HL-60 (cell line): ENCODE results near the gene ELFN2.

Experiments used
- DNase-seq, 2 experiments: peaks; one replicate each; pipeline ENCODE4 v3.0.0-alpha.2; 2010 to 2020; ENCODE audit warnings: low read depth in 1 of 2, low spot score in 1 of 2
- H3K27ac ChIP-seq: fragments of 250-450 bp; sonication (Bioruptor Pico); replicated peaks from 2 replicates; pipeline ENCODE4 v1.5.1; 2020; ENCODE audit warnings: mild to moderate bottlenecking, moderate library complexity
- H3K27me3 ChIP-seq: fragments of 250-450 bp; sonication (Bioruptor Pico); 2 replicates; pipeline ENCODE4 v1.5.1; 2021; ENCODE audit warnings: mild to moderate bottlenecking, moderate library complexity; ENCODE audit not compliant: insufficient read depth, poor library complexity, severe bottlenecking
- H3K4me3 ChIP-seq: replicated peaks from 2 replicates; pipeline ENCODE4 v1.5.1; 2011; ENCODE audit warnings: mild to moderate bottlenecking, control low read depth, low read length; ENCODE audit not compliant: insufficient read depth
- GABPA ChIP-seq: IDR thresholded peaks from 2 replicates; pipeline ENCODE4 v1.6.1; 2012; ENCODE audit warnings: low read depth
- POLR2AphosphoS5 ChIP-seq: IDR thresholded peaks from 2 replicates; pipeline ENCODE4 v1.6.1; 2012; ENCODE audit warnings: low read depth
- SPI1 ChIP-seq: IDR thresholded peaks from 2 replicates; pipeline ENCODE4 v1.6.1; 2012; ENCODE audit warnings: low read depth, mild to moderate bottlenecking, borderline replicate concordance
- TF ChIP-seq, protein P1 (sequence below): IDR thresholded peaks from 2 replicates; pipeline ENCODE4 v1.6.1; 2012; ENCODE audit warnings: low read depth; ENCODE audit not compliant: insufficient replicate concordance
- TF ChIP-seq, protein P2 (sequence below): IDR thresholded peaks from one replicate; pipeline ENCODE4 v1.5.1; 2011; ENCODE audit warnings: low read length, control low read depth, inconsistent platforms; ENCODE audit not compliant: insufficient read depth

Gene ELFN2

DNA sequence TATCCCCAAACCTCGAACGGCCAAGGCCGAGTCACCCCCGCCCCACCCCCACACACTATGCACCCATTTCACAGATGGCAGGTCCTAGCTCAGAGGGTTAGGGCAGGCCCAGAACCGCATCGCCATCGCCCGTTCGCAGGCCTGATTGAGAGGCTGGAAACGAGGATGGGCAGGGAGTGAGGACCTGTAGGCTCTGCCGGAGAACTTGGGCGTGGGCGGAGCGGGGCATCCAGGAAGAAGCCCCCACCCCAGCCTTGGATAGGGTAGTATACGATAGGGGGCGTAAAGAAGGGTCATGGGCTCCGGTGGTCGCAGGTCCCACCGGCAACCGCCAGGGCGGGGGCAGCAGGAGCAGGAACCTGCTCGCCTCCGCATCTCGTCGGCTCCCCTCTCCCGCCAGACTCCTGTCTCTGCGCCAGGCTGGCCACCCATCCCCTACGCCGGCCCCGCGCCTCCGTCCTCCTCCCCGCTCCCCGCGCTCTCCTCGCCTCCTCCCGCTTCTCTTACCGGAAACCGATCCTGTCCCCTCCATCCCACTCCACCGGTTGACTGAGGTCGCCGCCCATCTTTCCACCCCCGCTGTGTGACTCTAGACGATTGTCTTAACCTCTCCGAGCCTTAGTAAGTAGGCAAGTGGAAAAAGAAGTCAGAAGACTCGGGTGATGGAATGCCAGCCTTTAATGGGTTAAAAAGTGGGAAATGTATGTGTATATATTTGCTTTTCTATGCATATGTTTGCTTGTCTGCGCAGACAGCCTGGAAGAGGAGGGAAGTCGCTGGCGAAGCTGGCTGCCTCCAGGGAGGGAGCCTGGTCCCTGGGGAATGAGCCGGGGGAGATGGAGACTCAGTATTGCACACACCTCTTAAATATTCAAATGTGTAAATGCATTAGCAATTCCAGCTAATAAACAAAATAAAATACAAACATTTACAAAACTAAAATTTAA is 92.1 kb downstream of the ELFN2 start:
- H3K4me3 ChIP-seq, result no peak overlapping the region
- no peak for DNase-seq
- H3K27me3 ChIP-seq, result peaks cover 27% of the 10 kb centered on the region

DNA sequence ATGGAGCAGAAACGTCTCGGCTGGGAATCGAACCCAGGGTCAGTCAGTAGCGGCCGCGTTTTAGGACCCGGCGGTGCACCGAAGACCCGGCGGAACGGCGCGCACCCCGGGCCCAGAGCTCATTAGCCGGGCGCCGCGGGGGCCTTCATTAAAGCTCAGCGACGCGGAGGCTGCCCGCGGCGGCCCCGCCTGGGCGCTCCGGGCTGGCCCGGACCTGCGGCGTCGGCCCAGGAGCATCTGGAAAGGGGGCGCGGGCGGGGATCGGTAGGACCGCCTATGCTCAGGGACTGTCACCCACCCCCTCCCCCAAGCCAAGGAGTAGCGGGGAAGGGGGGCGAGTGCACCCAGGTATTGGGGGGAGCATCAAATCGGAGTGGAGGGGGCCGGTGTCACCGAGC is 92.8 kb downstream of the ELFN2 start:
- TF ChIP-seq, protein P1, sequence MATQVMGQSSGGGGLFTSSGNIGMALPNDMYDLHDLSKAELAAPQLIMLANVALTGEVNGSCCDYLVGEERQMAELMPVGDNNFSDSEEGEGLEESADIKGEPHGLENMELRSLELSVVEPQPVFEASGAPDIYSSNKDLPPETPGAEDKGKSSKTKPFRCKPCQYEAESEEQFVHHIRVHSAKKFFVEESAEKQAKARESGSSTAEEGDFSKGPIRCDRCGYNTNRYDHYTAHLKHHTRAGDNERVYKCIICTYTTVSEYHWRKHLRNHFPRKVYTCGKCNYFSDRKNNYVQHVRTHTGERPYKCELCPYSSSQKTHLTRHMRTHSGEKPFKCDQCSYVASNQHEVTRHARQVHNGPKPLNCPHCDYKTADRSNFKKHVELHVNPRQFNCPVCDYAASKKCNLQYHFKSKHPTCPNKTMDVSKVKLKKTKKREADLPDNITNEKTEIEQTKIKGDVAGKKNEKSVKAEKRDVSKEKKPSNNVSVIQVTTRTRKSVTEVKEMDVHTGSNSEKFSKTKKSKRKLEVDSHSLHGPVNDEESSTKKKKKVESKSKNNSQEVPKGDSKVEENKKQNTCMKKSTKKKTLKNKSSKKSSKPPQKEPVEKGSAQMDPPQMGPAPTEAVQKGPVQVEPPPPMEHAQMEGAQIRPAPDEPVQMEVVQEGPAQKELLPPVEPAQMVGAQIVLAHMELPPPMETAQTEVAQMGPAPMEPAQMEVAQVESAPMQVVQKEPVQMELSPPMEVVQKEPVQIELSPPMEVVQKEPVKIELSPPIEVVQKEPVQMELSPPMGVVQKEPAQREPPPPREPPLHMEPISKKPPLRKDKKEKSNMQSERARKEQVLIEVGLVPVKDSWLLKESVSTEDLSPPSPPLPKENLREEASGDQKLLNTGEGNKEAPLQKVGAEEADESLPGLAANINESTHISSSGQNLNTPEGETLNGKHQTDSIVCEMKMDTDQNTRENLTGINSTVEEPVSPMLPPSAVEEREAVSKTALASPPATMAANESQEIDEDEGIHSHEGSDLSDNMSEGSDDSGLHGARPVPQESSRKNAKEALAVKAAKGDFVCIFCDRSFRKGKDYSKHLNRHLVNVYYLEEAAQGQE, result no peak
- no peak for TF ChIP-seq SPI1
- TF ChIP-seq, protein P2, sequence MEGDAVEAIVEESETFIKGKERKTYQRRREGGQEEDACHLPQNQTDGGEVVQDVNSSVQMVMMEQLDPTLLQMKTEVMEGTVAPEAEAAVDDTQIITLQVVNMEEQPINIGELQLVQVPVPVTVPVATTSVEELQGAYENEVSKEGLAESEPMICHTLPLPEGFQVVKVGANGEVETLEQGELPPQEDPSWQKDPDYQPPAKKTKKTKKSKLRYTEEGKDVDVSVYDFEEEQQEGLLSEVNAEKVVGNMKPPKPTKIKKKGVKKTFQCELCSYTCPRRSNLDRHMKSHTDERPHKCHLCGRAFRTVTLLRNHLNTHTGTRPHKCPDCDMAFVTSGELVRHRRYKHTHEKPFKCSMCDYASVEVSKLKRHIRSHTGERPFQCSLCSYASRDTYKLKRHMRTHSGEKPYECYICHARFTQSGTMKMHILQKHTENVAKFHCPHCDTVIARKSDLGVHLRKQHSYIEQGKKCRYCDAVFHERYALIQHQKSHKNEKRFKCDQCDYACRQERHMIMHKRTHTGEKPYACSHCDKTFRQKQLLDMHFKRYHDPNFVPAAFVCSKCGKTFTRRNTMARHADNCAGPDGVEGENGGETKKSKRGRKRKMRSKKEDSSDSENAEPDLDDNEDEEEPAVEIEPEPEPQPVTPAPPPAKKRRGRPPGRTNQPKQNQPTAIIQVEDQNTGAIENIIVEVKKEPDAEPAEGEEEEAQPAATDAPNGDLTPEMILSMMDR, result no peak
- TF ChIP-seq GABPA, result no peak
- TF ChIP-seq POLR2AphosphoS5, result no peak
- H3K27ac ChIP-seq, result no peak overlapping the region
- no peak for DNase-seq
- no peak overlapping the region for H3K4me3 ChIP-seq
- peaks cover 28% of the 10 kb centered on the region for H3K27me3 ChIP-seq

More for the DNA sequence above, 92.1 kb downstream of the ELFN2 start:
- TF ChIP-seq, protein P2, result no peak
- TF ChIP-seq SPI1, result no peak
- TF ChIP-seq GABPA, result no peak
- TF ChIP-seq, protein P1, result no peak
- no peak for TF ChIP-seq POLR2AphosphoS5
- no peak overlapping the region for H3K27ac ChIP-seq

DNA sequence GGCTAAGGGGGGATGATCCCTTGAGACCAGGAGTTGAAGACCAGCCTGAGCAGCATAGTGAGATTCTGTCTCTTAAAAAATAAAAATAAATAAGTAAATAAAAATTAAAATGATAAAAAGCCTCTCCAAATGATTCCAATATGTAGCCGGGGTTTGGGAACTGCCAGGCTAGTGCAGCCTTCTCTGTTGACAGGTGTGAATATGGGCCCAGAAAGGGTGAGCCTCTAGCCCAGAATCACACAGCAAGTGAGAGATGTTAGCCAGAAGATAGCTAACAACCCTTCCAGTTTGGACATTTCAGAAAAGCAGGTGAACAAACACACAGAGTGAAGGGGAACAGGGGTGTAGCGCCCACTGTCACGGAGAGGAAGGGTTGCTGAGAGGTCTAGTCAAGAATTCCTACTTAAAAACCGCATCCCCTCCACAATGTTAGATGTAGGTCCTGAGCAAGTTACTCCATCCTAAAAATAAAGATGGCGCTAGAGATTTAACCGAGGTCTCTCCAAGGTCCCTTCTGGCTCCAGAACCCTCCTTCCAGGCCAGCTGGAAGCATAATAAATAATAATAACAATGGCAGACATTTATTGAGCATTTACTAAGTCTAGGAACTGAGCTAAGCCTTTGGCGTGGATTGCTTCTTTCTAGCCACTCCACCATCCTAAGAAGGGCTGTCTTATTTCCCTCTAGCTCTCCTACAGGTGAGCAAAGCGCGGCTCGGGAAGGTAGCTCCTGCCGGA is 93.4 kb downstream of the ELFN2 start:
- TF ChIP-seq SPI1, result no peak
- peaks cover 32% of the 10 kb centered on the region for H3K27me3 ChIP-seq
- no peak overlapping the region for H3K4me3 ChIP-seq
- no peak overlapping the region for H3K27ac ChIP-seq
- no peak for DNase-seq
